Endothelial cell of umbilical vein (primary cell): ENCODE results near the gene LATS2. TPM values are rescaled to one million over a fixed set of nuclear protein-coding genes. Genes with fewer than 3 reads are reported as not detected.

Experiments used
- BruUV-seq: library from RNA; stranded (reverse); fragments of 400-500 nt; replicated peaks from 2 replicates; lab custom pipeline; 2021; lab: Mats Ljungman, UMichigan
- CTCF ChIA-PET: fragments of 300-600, 350-600 bp; sonication (Branson Sonifier 250); formaldehyde crosslinking; loops from one replicate; lab custom pipeline; 2021; ENCODE audit warnings: antibody characterized with exemption, inconsistent platforms; lab: Charles Lee
- POLR2A ChIA-PET: fragments of 300-600, 350-600 bp; sonication (Branson Sonifier 250); formaldehyde crosslinking; loops from one replicate; lab custom pipeline; 2021; ENCODE audit warnings: antibody characterized with exemption, inconsistent platforms; lab: Charles Lee
- DNase-seq: peaks from one replicate; pipeline ENCODE4 v3.0.0-alpha.2; 2011; ENCODE audit warnings: low read depth, low spot score
- FAIRE-seq: peaks from 2 replicates; lab custom pipeline; 2011; peaks lifted over from hg19 to GRCh38; lab: Jason Lieb, UNC
- H2AFZ ChIP-seq: 2 replicates; pipeline ENCODE4 v1.6.0; 2012; ENCODE audit warnings: low read depth, low read length, control low read depth, inconsistent platforms
- H3K27ac ChIP-seq: 2 replicates; pipeline ENCODE4 v1.5.1; 2011; ENCODE audit warnings: low read depth, mild to moderate bottlenecking, control low read depth, low read length, moderate library complexity; ENCODE audit not compliant: insufficient read depth
- H3K27me3 ChIP-seq, 2 experiments: 2 replicates each; pipeline versions ENCODE4 v1.6.0 to v1.6.1; 2011; ENCODE audit warnings: low read length in 2 of 2, mixed read lengths in 1 of 2; ENCODE audit not compliant: control insufficient read depth in 2 of 2, insufficient read depth in 2 of 2
- H3K36me3 ChIP-seq, 2 experiments: 2 replicates in 1 of 2; 3 replicates in 1 of 2; pipeline ENCODE4 v1.5.1; 2011; ENCODE audit warnings: low read length in 2 of 2, mild to moderate bottlenecking in 1 of 2, moderate library complexity in 1 of 2; ENCODE audit not compliant: control insufficient read depth in 2 of 2, insufficient read depth in 2 of 2; ENCODE audit errors: extremely low read depth in 1 of 2
- H3K4me1 ChIP-seq: 3 replicates; pipeline ENCODE4 v1.5.1; 2011; ENCODE audit warnings: mild to moderate bottlenecking, low read length; ENCODE audit not compliant: control insufficient read depth, insufficient read depth; ENCODE audit errors: extremely low read depth
- H3K4me2 ChIP-seq: 2 replicates; pipeline ENCODE4 v1.6.1; 2011; ENCODE audit warnings: low read length, control low read depth, mixed read lengths; ENCODE audit not compliant: insufficient read depth
- H3K4me3 ChIP-seq, 3 experiments: fragments of 200-600 bp in 1 of 3; sonication (generic), shearing (Covaris generic) in 1 of 3; replicated peaks in 1 of 3; 2 replicates each; pipeline ENCODE4 v1.5.1; 2011 to 2016; ENCODE audit warnings: control low read depth in 3 of 3, low read length in 3 of 3, mild to moderate bottlenecking in 2 of 3, inconsistent platforms in 1 of 3, low read depth in 1 of 3, moderate library complexity in 1 of 3; ENCODE audit not compliant: insufficient read depth in 1 of 3
- H3K79me2 ChIP-seq: 2 replicates; pipeline ENCODE4 v1.6.0; 2012; ENCODE audit warnings: low read length, inconsistent platforms; ENCODE audit not compliant: control insufficient read depth, insufficient read depth
- H3K9ac ChIP-seq: replicated peaks from 2 replicates; pipeline ENCODE3; 2011; ENCODE audit warnings: low read length, control low read depth; ENCODE audit not compliant: insufficient read depth; ENCODE audit errors: extremely low read depth
- H3K9me1 ChIP-seq: replicated peaks from 3 replicates; pipeline ENCODE4 v1.6.0; 2011; ENCODE audit warnings: mild to moderate bottlenecking, low read length; ENCODE audit not compliant: control insufficient read depth, insufficient read depth; ENCODE audit errors: extremely low read depth
- H3K9me3 ChIP-seq: replicated peaks from 2 replicates; pipeline ENCODE4 v1.5.1; 2012; ENCODE audit warnings: low read length, inconsistent platforms; ENCODE audit not compliant: control insufficient read depth, insufficient read depth
- H4K20me1 ChIP-seq: replicated peaks from 2 replicates; pipeline ENCODE3; 2011; ENCODE audit warnings: mild to moderate bottlenecking, low read length; ENCODE audit not compliant: control insufficient read depth, insufficient read depth; ENCODE audit errors: extremely low read depth
- EZH2 ChIP-seq: IDR thresholded peaks from 2 replicates; pipeline ENCODE4 v1.6.1; 2012; ENCODE audit warnings: borderline replicate concordance, low read depth, mild to moderate bottlenecking, moderate library complexity, low read length, inconsistent platforms; ENCODE audit not compliant: severe bottlenecking
- FOS ChIP-seq: IDR thresholded peaks from 2 replicates; pipeline ENCODE4 v1.6.1; 2011; ENCODE audit warnings: mild to moderate bottlenecking, low read length, moderate library complexity, borderline replicate concordance; ENCODE audit not compliant: insufficient read depth
- GATA2 ChIP-seq: IDR thresholded peaks from 2 replicates; pipeline ENCODE4 v1.7.0; 2011; ENCODE audit warnings: low read depth, mild to moderate bottlenecking, moderate library complexity, mixed read lengths, low read length; ENCODE audit not compliant: insufficient read length, insufficient read depth
- JUN ChIP-seq: IDR thresholded peaks from 2 replicates; pipeline ENCODE4 v1.6.1; 2011; ENCODE audit warnings: borderline replicate concordance, low read depth; ENCODE audit not compliant: insufficient read length, insufficient read depth
- MYC ChIP-seq: IDR thresholded peaks from one replicate; pipeline ENCODE4 v1.6.1; 2011; ENCODE audit warnings: mild to moderate bottlenecking, low read depth, low read length
- POLR2A ChIP-seq: IDR thresholded peaks from 2 replicates; pipeline ENCODE4 v1.6.1; 2012; ENCODE audit warnings: low read depth, mild to moderate bottlenecking, control low read depth, low read length
- POLR2AphosphoS5 ChIP-seq: IDR thresholded peaks from 2 replicates; pipeline ENCODE4 v1.6.1; 2012; ENCODE audit warnings: low read depth, mild to moderate bottlenecking, control low read depth, low read length, moderate library complexity; ENCODE audit not compliant: insufficient read depth
- dilution Hi-C: fragments of 300-500 bp; cut with MboI; formaldehyde crosslinking; loops from one replicate; pipeline ENCODE4 v1.15.0; 2019; ENCODE audit warnings: low sequenced_read_pairs; ENCODE audit not compliant: extremely low pct_ligation_motif_present
- intact Hi-C: fragments of 100-400 bp; cut with micrococcal nuclease; formaldehyde crosslinking; loops from one replicate; pipeline ENCODE4 v1.10.0; 2022
- polyA plus RNA-seq, 4 experiments: library from polyadenylated mRNA; depleted of rRNA in 3 of 4; stranded (reverse) in 3 of 4; unstranded in 1 of 4; fragments of >200 nt; gene quantifications; 2 replicates each; pipeline versions ENCODE4 v1.2.1 to v1.2.3, GENCODE V29; 2011 to 2012; ENCODE audit warnings: missing spikeins in 1 of 4
- total RNA-seq: library from RNA; stranded (reverse); gene quantifications from 2 replicates; pipeline ENCODE4 v1.2.3, GENCODE V29; 2021
- TF ChIP-seq, protein P1 (sequence below), 2 donors: IDR thresholded peaks; 1 replicate in 1 of 2; 2 replicates in 1 of 2; pipeline ENCODE4 v1.5.1; 2011; ENCODE audit warnings: low read length in 2 of 2, mild to moderate bottlenecking in 2 of 2, moderate library complexity in 2 of 2, control low read depth in 1 of 2, inconsistent platforms in 1 of 2, low read depth in 1 of 2; ENCODE audit not compliant: insufficient read depth in 1 of 2; ENCODE audit errors: extremely low read depth in 1 of 2
- TF ChIP-seq, protein P2 (sequence below): IDR thresholded peaks from 2 replicates; pipeline ENCODE4 v1.6.1; 2011; ENCODE audit not compliant: insufficient read depth, insufficient read length

Gene LATS2
- total and polyA plus RNA-seq, 2 donors (not counting 3 experiments of a cell fraction or from before 2014, with no cell fraction given) = 33.5 to 67.6 TPM

DNA sequence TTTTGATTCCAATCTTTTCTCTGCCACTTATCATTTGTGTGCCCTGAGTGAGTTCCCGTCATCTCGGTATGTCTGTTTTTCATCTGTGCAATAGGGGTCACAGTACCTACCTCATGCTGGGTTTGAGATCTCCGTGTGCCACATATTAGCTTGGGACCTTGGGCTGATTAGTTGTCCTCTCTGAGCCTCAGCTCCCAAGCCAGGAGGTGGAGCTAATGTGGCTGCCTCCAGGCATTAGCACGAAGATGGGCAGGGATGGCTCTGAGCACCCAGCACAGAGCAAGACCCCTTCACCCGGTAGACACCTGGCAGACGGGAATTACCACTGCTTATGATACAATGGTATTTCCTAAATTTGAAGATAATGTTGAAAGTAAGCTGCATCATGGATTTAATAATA is 123.1 kb downstream of the LATS2 start:
- CTCF ChIA-PET = interaction anchor here (1.0 kb wide), 1 partner anchor 13 kb away, joined by 3 read pairs; no protein-coding TSS in a partner anchor
- dilution Hi-C loops = no loop called here
- Histone ChIP-seq H3K27ac (no peak overlapping the region), H3K27me3 (no peaks in the 10 kb centered on the region), H4K20me1 (no peaks in the 10 kb centered on the region), H3K9me3 (no peaks in the 10 kb centered on the region), H3K4me2 (no peak overlapping the region), H2AFZ (no peak overlapping the region), H3K4me3 (no peak overlapping the region), H3K9ac (no peak overlapping the region), H3K79me2 (no peaks in the 10 kb centered on the region), H3K4me1 (no peaks in the 10 kb centered on the region), H3K9me1 (no peaks in the 10 kb centered on the region), H3K36me3 (no peaks in the 10 kb centered on the region)
- POLR2A ChIA-PET = no interaction called here
- intact Hi-C loops = no loop called here
- TF ChIP-seq EZH2 = no peak
- TF ChIP-seq POLR2A = no peak
- no peak for TF ChIP-seq JUN
- TF ChIP-seq, protein P1, sequence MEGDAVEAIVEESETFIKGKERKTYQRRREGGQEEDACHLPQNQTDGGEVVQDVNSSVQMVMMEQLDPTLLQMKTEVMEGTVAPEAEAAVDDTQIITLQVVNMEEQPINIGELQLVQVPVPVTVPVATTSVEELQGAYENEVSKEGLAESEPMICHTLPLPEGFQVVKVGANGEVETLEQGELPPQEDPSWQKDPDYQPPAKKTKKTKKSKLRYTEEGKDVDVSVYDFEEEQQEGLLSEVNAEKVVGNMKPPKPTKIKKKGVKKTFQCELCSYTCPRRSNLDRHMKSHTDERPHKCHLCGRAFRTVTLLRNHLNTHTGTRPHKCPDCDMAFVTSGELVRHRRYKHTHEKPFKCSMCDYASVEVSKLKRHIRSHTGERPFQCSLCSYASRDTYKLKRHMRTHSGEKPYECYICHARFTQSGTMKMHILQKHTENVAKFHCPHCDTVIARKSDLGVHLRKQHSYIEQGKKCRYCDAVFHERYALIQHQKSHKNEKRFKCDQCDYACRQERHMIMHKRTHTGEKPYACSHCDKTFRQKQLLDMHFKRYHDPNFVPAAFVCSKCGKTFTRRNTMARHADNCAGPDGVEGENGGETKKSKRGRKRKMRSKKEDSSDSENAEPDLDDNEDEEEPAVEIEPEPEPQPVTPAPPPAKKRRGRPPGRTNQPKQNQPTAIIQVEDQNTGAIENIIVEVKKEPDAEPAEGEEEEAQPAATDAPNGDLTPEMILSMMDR (IDR thresholded peaks at IDR 0.05; ENCODE audit: extremely low read depth in 1 of 2, insufficient read depth in 1 of 2, low read depth in 1 of 2, low read length in 2 of 2) = no peak
- BruUV-seq = no TSS peak
- DNase-seq = no peak
- FAIRE-seq = no peak

DNA sequence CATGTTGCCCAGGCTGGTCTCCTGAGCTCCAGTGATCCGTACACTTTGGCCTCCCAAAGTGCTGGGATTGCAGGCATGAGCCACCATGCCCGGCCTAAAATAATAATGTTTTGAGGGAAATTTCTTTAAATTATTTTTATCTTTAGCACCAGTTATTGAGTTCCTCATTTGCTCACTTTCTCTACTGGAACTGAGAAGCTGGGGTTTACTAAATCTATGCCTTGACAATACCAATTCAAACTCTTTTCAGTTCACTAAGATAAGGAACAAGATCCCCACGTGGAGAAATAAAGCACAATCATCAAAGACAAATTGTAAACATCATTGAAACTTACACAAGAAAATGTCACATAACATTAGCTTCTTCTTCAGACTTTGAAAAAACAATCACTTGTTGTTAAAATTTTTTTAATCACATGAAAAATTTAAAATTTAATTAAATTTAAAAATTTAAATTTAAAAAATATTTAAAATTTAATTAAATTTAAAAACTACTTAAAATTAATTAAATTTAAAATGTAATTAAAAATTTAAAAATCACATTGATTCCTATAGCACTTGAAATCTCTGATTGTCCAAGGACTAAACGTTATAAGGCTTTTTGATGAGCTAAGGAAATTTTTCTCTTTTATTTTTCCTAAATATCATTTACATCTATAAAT is 133.7 kb downstream of the LATS2 start:
- intact Hi-C loops = loop anchor here (5.0 kb wide), 1 partner anchor 730 kb away; no protein-coding TSS in a partner anchor
- no peaks in the 10 kb centered on the region for H3K27me3 ChIP-seq
- no peak overlapping the region for H3K27ac ChIP-seq
- CTCF ChIA-PET = interaction anchor here (1.7 to 8.7 kb wide), 4 partner anchors 99 to 731 kb away, joined by 5 to 239 read pairs (median 73); partner anchors contain the start of gene IL17D
- POLR2A ChIA-PET = no interaction called here
- H3K4me2 ChIP-seq = no peak overlapping the region
- BruUV-seq = no TSS peak
- TF ChIP-seq GATA2 (no peak), MYC (no peak), JUN (no peak), POLR2AphosphoS5 (no peak), EZH2 (no peak), FOS (no peak), POLR2A (no peak)
- TF ChIP-seq, protein P2, sequence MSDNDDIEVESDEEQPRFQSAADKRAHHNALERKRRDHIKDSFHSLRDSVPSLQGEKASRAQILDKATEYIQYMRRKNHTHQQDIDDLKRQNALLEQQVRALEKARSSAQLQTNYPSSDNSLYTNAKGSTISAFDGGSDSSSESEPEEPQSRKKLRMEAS = no peak
- TF ChIP-seq, protein P1 (IDR thresholded peaks at IDR 0.05; ENCODE audit: extremely low read depth in 1 of 2, insufficient read depth in 1 of 2, low read depth in 1 of 2, low read length in 2 of 2) = no peak
- H3K9me1 ChIP-seq = no peaks in the 10 kb centered on the region
- no peaks in the 10 kb centered on the region for H3K36me3 ChIP-seq
- DNase-seq (no peak), FAIRE-seq (no peak)
- H3K4me3 ChIP-seq = no peak overlapping the region
- H3K9me3 ChIP-seq = no peaks in the 10 kb centered on the region
- H2AFZ ChIP-seq = no peak overlapping the region
- H3K79me2 ChIP-seq = no peaks in the 10 kb centered on the region
- no peaks in the 10 kb centered on the region for H3K4me1 ChIP-seq
- H3K9ac ChIP-seq = no peak overlapping the region
- dilution Hi-C loops = no loop called here
- no peaks in the 10 kb centered on the region for H4K20me1 ChIP-seq
